SK-N-MC (cell line): Measurements from ENCODE around the gene TUBA1B.
"Not testable (repeated sequence)": the region's sequence is repeated elsewhere in the genome, so short reads cannot be mapped to it uniquely, and the experiment has no call there.

Experiments
- DNase-seq: peaks from one replicate; pipeline ENCODE4 v3.0.0-alpha.2; 2011; ENCODE audit warnings: low read depth, low spot score
- H3K27ac ChIP-seq: fragments of 200-600 bp; sonication (generic); 2 replicates; pipeline ENCODE4 v1.5.1; 2016; ENCODE audit warnings: mixed run types
- H3K36me3 ChIP-seq: fragments of 200-600 bp; sonication (generic); 2 replicates; pipeline ENCODE4 v1.6.1; 2017; ENCODE audit warnings: antibody characterized with exemption, low read length, mixed read lengths; ENCODE audit not compliant: insufficient read depth
- H3K4me3 ChIP-seq: fragments of 200-600 bp; sonication (generic); 2 replicates; pipeline ENCODE4 v1.5.1; 2016
- H3K9ac ChIP-seq: fragments of 200-600 bp; sonication (generic); 2 replicates; pipeline ENCODE4 v1.8.0; 2017; ENCODE audit warnings: mixed run types, mixed read lengths; ENCODE audit not compliant: insufficient read length
- H3K9me3 ChIP-seq: fragments of 200-600 bp; sonication (generic); 2 replicates; pipeline ENCODE4 v1.6.1; 2017; ENCODE audit warnings: low read depth, mild to moderate bottlenecking, antibody characterized with exemption, low read length, moderate library complexity, mixed read lengths
- EZH2 ChIP-seq: fragments of 200-600 bp; sonication (generic); IDR thresholded peaks from one replicate; pipeline ENCODE4 v1.6.1; 2017; ENCODE audit warnings: antibody characterized with exemption
- FOXP2 ChIP-seq: optimal IDR thresholded peaks from 2 replicates; pipeline ENCODE3; 2011; ENCODE audit warnings: mild to moderate bottlenecking, moderate library complexity; ENCODE audit not compliant: insufficient read depth; ENCODE audit errors: extremely low read length, control extremely low read depth
- POLR2AphosphoS5 ChIP-seq: IDR thresholded peaks from 2 replicates; pipeline ENCODE4 v1.6.1; 2012; ENCODE audit warnings: mild to moderate bottlenecking, low read depth, low read length, borderline replicate concordance

Gene TUBA1B

GRCh38 chr12:49130151-49131050 lies 794 bp downstream of the TUBA1B start:
- peak; percentile 52 for DNase-seq
- Histone ChIP-seq H3K9ac (peak overlapping the region; percentile 100), H3K27ac (peak overlapping the region; percentile 99), H3K4me3 (peak overlapping the region; percentile 94), H3K9me3 (no peaks in the 10 kb centered on the region), H3K36me3 (peaks cover 40% of the 10 kb centered on the region)
- TF ChIP-seq POLR2AphosphoS5 (no peak; the same call in none of the 2 replicates), FOXP2 (no peak), EZH2 (no peak)

DNA sequence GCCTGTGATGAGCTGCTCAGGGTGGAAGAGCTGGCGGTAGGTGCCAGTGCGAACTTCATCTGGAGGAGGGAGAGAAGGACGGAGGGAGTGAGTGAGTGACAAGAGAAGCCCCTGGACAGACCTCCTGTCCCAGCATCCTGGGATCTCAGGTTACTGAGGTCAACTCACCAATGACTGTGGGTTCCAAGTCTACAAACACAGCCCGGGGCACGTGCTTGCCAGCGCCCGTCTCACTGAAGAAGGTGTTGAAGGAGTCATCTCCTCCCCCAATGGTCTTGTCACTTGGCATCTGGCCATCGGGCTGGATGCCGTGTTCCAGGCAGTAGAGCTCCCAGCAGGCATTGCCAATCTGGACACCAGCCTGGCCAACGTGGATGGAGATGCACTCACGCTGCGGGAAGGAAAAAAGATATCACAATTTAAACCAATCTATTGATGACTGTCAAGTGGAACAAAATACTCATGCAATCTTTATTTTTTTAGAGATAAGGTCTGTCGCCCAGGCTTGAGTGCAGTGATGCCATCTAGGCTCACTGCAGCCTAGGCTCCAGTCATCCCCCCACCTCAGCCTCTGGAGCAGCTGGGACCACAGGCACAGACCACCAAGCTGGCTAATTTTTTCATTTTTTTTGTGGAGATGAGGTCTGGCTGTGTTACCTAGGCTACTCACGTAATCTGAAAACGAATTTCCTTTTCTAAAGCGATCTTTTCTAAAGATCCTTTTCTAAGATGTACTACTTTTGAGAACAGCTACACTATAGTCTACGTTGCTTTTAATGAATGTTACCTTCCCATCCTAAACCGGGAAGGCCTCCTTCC lies 1.7 kb downstream of the TUBA1B start:
- Histone ChIP-seq H3K36me3 (peaks cover 40% of the 10 kb centered on the region), H3K4me3 (peak overlapping the region; percentile 94), H3K9ac (peak overlapping the region; percentile 100), H3K9me3 (no peaks in the 10 kb centered on the region), H3K27ac (peak overlapping the region; percentile 99)
- TF ChIP-seq EZH2 (no peak), FOXP2 (no peak), POLR2AphosphoS5 (no peak)
- no peak for DNase-seq

DNA sequence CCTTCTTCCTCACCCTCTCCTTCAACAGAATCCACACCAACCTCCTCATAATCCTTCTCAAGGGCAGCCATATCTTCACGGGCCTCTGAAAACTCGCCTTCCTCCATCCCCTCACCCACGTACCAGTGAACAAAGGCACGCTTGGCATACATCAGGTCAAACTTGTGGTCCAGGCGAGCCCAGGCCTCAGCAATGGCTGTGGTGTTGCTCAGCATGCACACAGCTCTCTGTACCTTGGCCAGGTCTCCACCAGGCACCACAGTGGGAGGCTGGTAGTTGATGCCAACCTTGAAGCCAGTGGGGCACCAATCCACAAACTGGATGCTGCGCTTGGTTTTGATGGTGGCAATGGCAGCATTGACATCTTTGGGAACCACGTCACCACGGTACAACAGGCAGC lies 3.2 kb downstream of the TUBA1B start:
- H3K9me3 ChIP-seq, DNase-seq, H3K9ac ChIP-seq, H3K27ac ChIP-seq, H3K4me3 ChIP-seq: not testable (repeated sequence)
- peaks cover 40% of the 10 kb centered on the region for H3K36me3 ChIP-seq

GRCh38 chr12:49126852-49127763 lies 4.1 kb downstream of the TUBA1B start:
- H3K4me3 ChIP-seq: no peak overlapping the region
- no peaks in the 10 kb centered on the region for H3K9me3 ChIP-seq
- H3K27ac ChIP-seq: peak overlapping the region; percentile 77
- TF ChIP-seq EZH2 (no peak), POLR2AphosphoS5 (peak; percentile 77), FOXP2 (no peak)
- DNase-seq: no peak
- no peak overlapping the region for H3K9ac ChIP-seq
- peaks cover 40% of the 10 kb centered on the region for H3K36me3 ChIP-seq

- Histone ChIP-seq H3K9me3 (no peaks in the 10 kb centered on the region), H3K9ac (no peak overlapping the region), H3K36me3 (no peaks in the 10 kb centered on the region), H3K27ac (no peak overlapping the region), H3K4me3 (no peak overlapping the region)
- no peak for TF ChIP-seq EZH2
- no peak for TF ChIP-seq POLR2AphosphoS5
- no peak for TF ChIP-seq FOXP2
- DNase-seq: no peak
These were observed 10.0 kb downstream of the TUBA1B start for GRCh38 chr12:49121047-49121696.

GRCh38 chr12:49111206-49111605 lies 20.0 kb downstream of the TUBA1B start:
- H3K9me3 ChIP-seq: no peaks in the 10 kb centered on the region
- peak overlapping the region; percentile 43 for H3K9ac ChIP-seq
- DNase-seq: no peak
- no peaks in the 10 kb centered on the region; the same call in 1 of the 2 replicates for H3K36me3 ChIP-seq
- peak overlapping the region; percentile 3; the same call in 1 of the 2 replicates for H3K27ac ChIP-seq
- TF ChIP-seq EZH2 (no peak), POLR2AphosphoS5 (no peak), FOXP2 (no peak)
- peak overlapping the region; percentile 99 for H3K4me3 ChIP-seq

DNA sequence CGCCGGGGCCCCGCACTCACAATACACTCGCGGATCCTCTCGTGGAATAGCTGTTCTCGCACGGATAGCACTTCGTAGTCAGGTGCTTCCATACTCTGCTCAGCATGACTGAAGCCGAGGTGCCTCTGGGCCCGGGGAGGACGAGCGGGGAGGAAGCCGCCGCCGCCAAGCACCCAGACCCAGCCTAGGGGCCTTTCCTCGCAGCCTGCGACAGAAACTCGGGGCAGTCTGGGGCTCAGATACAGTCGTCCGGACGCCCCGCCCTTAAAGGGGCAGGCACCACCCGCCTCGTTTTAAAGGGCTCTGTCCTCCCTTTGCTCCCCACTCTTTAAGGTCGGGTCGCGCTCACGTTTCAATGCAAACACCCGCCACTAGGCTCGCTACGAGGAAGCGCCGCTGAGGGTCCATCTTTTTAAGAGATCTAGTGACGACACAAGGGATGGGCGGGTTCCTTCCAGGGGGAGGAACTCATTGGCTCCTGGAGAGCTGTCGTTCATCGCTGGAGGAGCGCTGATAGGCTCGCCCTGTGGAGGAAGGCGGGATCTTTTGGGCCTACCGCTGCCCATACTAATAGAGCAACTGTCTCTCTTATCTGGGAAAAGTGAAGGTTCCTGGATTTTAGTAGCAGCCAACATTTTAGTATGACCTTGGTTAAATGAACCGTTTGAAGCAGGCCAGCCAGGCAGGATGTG lies 20.6 kb downstream of the TUBA1B start, which contains the start of gene LMBR1L:
TSS of gene LMBR1L (minus strand) at position 384 of the 692 bp plus-strand sequence. CDS start at position 92, 292 bp downstream.
- no peaks in the 10 kb centered on the region for H3K9me3 ChIP-seq
- H3K4me3 ChIP-seq: peak within 1 kb of the TSS; percentile 99
- peak within 1 kb of the TSS; percentile 42; the same call in 1 of the 2 replicates for H3K27ac ChIP-seq
- H3K9ac ChIP-seq: peak within 1 kb of the TSS; percentile 97
- peak; percentile 92 for DNase-seq
- peaks cover 3% of the 10 kb centered on the region; the same call in 1 of the 2 replicates for H3K36me3 ChIP-seq
- TF ChIP-seq FOXP2 (no peak), EZH2 (no peak), POLR2AphosphoS5 (peak; percentile 93)
